Tibial nerve (tissue), 4 donors: Measurements from ENCODE around the gene PLOD3. TPM values are rescaled to one million over a fixed set of nuclear protein-coding genes. Genes with fewer than 3 reads are reported as not detected.

Experiments
- DNase-seq, 2 donors: peaks; one replicate each; pipeline ENCODE4 v3.0.0-alpha.2; 2019; ENCODE audit warnings: low spot score in 2 of 2
- H3K27ac ChIP-seq, 4 donors: fragments of 200-600 bp; sonication (generic) in 3 of 4; one replicate each; pipeline ENCODE4 v1.5.1; 2017 to 2019; ENCODE audit warnings: mild to moderate bottlenecking in 1 of 4
- H3K27me3 ChIP-seq, 2 donors: fragments of 200-600 bp; sonication (generic) in 1 of 2; one replicate each; pipeline versions ENCODE4 v1.5.1 to v1.6.0; 2017 to 2019
- H3K36me3 ChIP-seq, 3 donors: fragments of 200-600 bp; sonication (generic); one replicate each; pipeline ENCODE4 v1.5.1; 2018 to 2019
- H3K4me1 ChIP-seq, 4 donors: fragments of 200-600 bp; sonication (generic) in 3 of 4; one replicate each; pipeline ENCODE4 v1.5.1; 2017 to 2019
- H3K4me3 ChIP-seq, 4 donors: fragments of 200-600 bp; sonication (generic) in 3 of 4; one replicate each; pipeline ENCODE4 v1.5.1; 2017 to 2019; ENCODE audit warnings: mild to moderate bottlenecking in 1 of 4, moderate library complexity in 1 of 4
- H3K9me3 ChIP-seq, 4 donors: fragments of 200-600 bp; sonication (generic) in 3 of 4; one replicate each; pipeline ENCODE4 v1.5.1; 2017 to 2019
- EP300 ChIP-seq, 2 donors: sonication (generic); formaldehyde crosslinking; IDR thresholded peaks; one replicate each; pipeline ENCODE4 v1.6.1; 2017; ENCODE audit warnings: antibody characterized with exemption in 2 of 2, mild to moderate bottlenecking in 1 of 2
- POLR2A ChIP-seq, 2 donors: fragments of 450-650 bp; IDR thresholded peaks; one replicate each; pipeline ENCODE4 v1.6.1; 2017; ENCODE audit warnings: antibody characterized with exemption in 2 of 2, mild to moderate bottlenecking in 2 of 2, moderate library complexity in 2 of 2
- WGBS, 2 donors: methylation state at CpG; one replicate each; pipeline ENCODE4 v1.1.5; 2018; 5-methylcytosine and 5-hydroxymethylcytosine counted together
- total RNA-seq, 4 donors: library from RNA; depleted of rRNA; stranded (reverse); fragments of >200 nt; gene quantifications; one replicate each; pipeline ENCODE4 v1.1.0, GENCODE V29; 2016
- TF ChIP-seq, protein P1 (sequence below), 5 experiments: fragments of 200-600 bp in 3 of 5; fragments of 450-650 bp in 2 of 5; sonication (generic) in 3 of 5; IDR thresholded peaks; one replicate each; pipeline ENCODE4 v1.5.1; 2016 to 2019; ENCODE audit warnings: antibody characterized with exemption in 5 of 5, mild to moderate bottlenecking in 3 of 5, moderate library complexity in 2 of 5

The PLOD3 gene
- total RNA-seq, 4 donors from 2014 or later = 42.8 to 82.2 (median 57.8) TPM

DNA sequence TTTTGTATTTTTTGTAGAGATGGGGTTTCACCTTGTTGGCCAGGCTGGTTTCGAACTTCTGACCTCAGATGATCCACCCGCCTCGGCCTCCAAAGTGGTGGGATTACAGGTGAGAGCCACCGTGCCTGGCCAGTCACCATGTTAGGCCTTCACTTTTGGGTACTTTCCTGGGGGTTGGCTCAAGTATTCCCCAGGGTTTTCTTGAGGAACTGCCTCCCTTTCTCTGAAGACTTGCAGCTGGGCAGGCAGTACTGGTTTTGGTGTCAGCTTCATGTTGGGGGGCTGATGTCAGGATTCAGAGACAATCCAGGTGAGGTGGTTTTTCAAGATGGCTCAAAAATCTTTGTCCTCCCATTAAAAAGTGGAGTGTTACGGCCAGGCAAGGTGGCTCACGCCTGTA is 8.3 kb upstream of the PLOD3 start:
- H3K4me1 ChIP-seq = peaks cover 0 to 12% (median 0%) of the 10 kb centered on the region in 4 donors
- no peaks in the 10 kb centered on the region for H3K27me3 ChIP-seq
- TF ChIP-seq, protein P1, sequence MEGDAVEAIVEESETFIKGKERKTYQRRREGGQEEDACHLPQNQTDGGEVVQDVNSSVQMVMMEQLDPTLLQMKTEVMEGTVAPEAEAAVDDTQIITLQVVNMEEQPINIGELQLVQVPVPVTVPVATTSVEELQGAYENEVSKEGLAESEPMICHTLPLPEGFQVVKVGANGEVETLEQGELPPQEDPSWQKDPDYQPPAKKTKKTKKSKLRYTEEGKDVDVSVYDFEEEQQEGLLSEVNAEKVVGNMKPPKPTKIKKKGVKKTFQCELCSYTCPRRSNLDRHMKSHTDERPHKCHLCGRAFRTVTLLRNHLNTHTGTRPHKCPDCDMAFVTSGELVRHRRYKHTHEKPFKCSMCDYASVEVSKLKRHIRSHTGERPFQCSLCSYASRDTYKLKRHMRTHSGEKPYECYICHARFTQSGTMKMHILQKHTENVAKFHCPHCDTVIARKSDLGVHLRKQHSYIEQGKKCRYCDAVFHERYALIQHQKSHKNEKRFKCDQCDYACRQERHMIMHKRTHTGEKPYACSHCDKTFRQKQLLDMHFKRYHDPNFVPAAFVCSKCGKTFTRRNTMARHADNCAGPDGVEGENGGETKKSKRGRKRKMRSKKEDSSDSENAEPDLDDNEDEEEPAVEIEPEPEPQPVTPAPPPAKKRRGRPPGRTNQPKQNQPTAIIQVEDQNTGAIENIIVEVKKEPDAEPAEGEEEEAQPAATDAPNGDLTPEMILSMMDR (IDR thresholded peaks at IDR 0.05) = no peak
- TF ChIP-seq EP300 (IDR thresholded peaks at IDR 0.05) = no peak
- no peak for TF ChIP-seq POLR2A (IDR thresholded peaks at IDR 0.05)
- no peak overlapping the region for H3K4me3 ChIP-seq
- DNase-seq = no peak
- 99 to 100% methylated on average over 6 of the region's 6 CpGs for WGBS, 2 donors
- peaks cover 0 to 93% (median 15%) of the 10 kb centered on the region in 3 donors for H3K36me3 ChIP-seq
- H3K27ac ChIP-seq = no peak overlapping the region
- no peaks in the 10 kb centered on the region for H3K9me3 ChIP-seq

- Histone ChIP-seq H3K4me1 (peaks cover 0 to 33% (median 14%) of the 10 kb centered on the region in 4 donors), H3K36me3 (peaks cover 0 to 72% (median 15%) of the 10 kb centered on the region in 3 donors), H3K27me3 (no peaks in the 10 kb centered on the region), H3K9me3 (no peaks in the 10 kb centered on the region), H3K4me3 (no peak overlapping the region), H3K27ac (no peak overlapping the region)
- TF ChIP-seq POLR2A (IDR thresholded peaks at IDR 0.05) (no peak), EP300 (IDR thresholded peaks at IDR 0.05) (no peak)
- TF ChIP-seq, protein P1 (IDR thresholded peaks at IDR 0.05) = no peak
- DNase-seq = no peak
- 86 to 92% methylated on average over 13 to 15 of the region's 15 CpGs for WGBS, 2 donors
These were observed 6.1 kb upstream of the PLOD3 start for GRCh38 chr7:101223528-101223927.

GRCh38 chr7:101222275-101222830 is 5.0 kb upstream of the PLOD3 start:
- DNase-seq = no peak
- TF ChIP-seq POLR2A (IDR thresholded peaks at IDR 0.05) (no peak), EP300 (IDR thresholded peaks at IDR 0.05) (no peak)
- TF ChIP-seq, protein P1 (IDR thresholded peaks at IDR 0.05) = no peak
- Histone ChIP-seq H3K27ac (no peak overlapping the region), H3K36me3 (peaks cover 0 to 63% (median 11%) of the 10 kb centered on the region in 3 donors), H3K9me3 (no peaks in the 10 kb centered on the region), H3K4me1 (peaks cover 0 to 35% (median 16%) of the 10 kb centered on the region in 4 donors), H3K4me3 (no peak overlapping the region), H3K27me3 (no peaks in the 10 kb centered on the region)
- WGBS, 2 donors = 86 to 87% methylated on average over 27 of the region's 27 CpGs

- Histone ChIP-seq H3K4me3 (no peak overlapping the region), H3K36me3 (peaks cover 0 to 51% (median 11%) of the 10 kb centered on the region in 3 donors), H3K9me3 (no peaks in the 10 kb centered on the region), H3K4me1 (peaks cover 0 to 49% (median 26%) of the 10 kb centered on the region in 4 donors), H3K27me3 (no peaks in the 10 kb centered on the region), H3K27ac (no peak overlapping the region)
- TF ChIP-seq EP300 (IDR thresholded peaks at IDR 0.05) = no peak
- TF ChIP-seq, protein P1 (IDR thresholded peaks at IDR 0.05) = no peak
- no peak for TF ChIP-seq POLR2A (IDR thresholded peaks at IDR 0.05)
- no peak for DNase-seq
- 87 to 88% methylated on average over 5 of the region's 5 CpGs for WGBS, 2 donors
These were observed 2.9 kb upstream of the PLOD3 start for GRCh38 chr7:101220295-101220694.

DNA sequence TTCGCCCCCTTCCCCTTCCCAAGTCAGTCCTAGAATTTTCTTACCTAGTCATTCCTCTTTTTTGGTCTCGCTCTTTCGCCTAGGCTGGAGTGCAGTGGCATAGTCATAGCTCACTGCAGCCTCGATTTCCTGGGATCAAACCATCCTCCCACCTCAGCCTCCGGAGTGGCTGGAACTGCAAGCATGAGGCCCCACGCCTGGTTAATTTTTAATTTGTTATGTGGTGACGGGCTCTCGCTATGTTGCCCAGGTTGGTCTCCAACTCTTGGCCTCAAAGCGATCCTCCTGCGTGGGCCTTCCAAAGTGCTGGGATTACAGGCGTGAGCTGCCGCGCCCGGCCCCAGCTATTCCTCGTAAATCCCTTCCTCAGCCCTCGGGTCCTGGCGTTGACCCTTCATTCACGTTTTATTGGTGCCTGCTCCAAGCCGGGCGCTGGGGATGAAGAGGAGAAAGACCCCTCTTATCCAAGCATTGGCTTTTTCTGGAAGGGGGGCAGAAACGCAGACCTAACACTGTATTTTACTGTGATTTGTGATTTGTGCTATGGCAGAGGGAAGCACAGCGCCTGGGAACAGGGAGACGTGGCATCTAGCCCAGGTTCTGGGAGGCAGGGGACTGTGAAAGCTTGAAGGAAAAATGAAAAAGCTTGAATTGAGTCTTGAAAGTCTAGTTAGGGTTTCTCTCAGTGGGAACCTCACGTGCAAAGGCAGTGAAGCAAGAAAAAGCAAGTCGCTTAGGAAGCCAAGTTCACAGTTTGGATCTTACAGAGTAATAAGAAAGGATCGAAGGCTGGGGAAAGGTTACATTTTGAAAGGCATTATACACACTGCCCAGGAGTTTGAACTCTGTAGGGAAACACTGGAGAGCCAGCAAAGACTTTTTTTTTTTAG is 1.1 kb upstream of the PLOD3 start:
- Histone ChIP-seq H3K4me1 (peaks cover 0 to 56% (median 27%) of the 10 kb centered on the region in 4 donors), H3K4me3 (peak overlapping the region; percentile 73 to 94 (median 78)), H3K27me3 (no peaks in the 10 kb centered on the region), H3K36me3 (peaks cover 0 to 51% (median 0%) of the 10 kb centered on the region in 3 donors), H3K27ac (peak overlapping the region; percentile 86 to 95 (median 90)), H3K9me3 (no peaks in the 10 kb centered on the region)
- TF ChIP-seq EP300 (IDR thresholded peaks at IDR 0.05) (no peak), POLR2A (IDR thresholded peaks at IDR 0.05) (no peak)
- TF ChIP-seq, protein P1 (IDR thresholded peaks at IDR 0.05) = no peak
- WGBS, 2 donors = 7% methylated on average over 26 of the region's 26 CpGs
- DNase-seq = no peak
